CD4-positive, alpha-beta T cell treated with Interleukin-4 for 1 hour (primary cell): Measurements from ENCODE around the gene CCDC183.
A peak's percentile ranks its signal among the peaks of the same experiment; 100 is the strongest.
"Not testable (repeated sequence)": the region's sequence is repeated elsewhere in the genome, so short reads cannot be mapped to it uniquely, and the experiment has no call there.

Experiments used
- DNase-seq, 2 donors: peaks; one replicate each; pipeline ENCODE4 v3.0.0-alpha.2; 2020 to 2022

CCDC183 gene

GRCh38 chr9:136760834-136761544, 35.1 kb upstream of the CCDC183 start:
- DNase-seq = not testable (repeated sequence)

GRCh38 chr9:136761545-136761981, 34.6 kb upstream of the CCDC183 start:
- no peak for DNase-seq

GRCh38 chr9:136762221-136762691, 33.9 kb upstream of the CCDC183 start:
- no peak for DNase-seq

GRCh38 chr9:136762915-136763648, 33.1 kb upstream of the CCDC183 start:
- peak; percentile 36 to 38 for DNase-seq

- no peak for DNase-seq
Observed at GRCh38 chr9:136763649-136764035, 32.5 kb upstream of the CCDC183 start.

- DNase-seq = no peak
Observed at GRCh38 chr9:136764301-136764891, 31.7 kb upstream of the CCDC183 start, which contains the start of gene LCN15. TSS of gene LCN15 (minus strand) at chr9:136764518. CDS start at chr9:136764488, 30 bp downstream.

GRCh38 chr9:136765041-136765440, 31.1 kb upstream of the CCDC183 start:
- DNase-seq = no peak

GRCh38 chr9:136765745-136766409, 30.3 kb upstream of the CCDC183 start:
- not testable (repeated sequence) for DNase-seq

- DNase-seq = peak; percentile 65 to 80
Observed at GRCh38 chr9:136766410-136767120, 29.6 kb upstream of the CCDC183 start.

GRCh38 chr9:136769710-136770191, 26.4 kb upstream of the CCDC183 start:
- DNase-seq = peak; percentile 52 to 58

GRCh38 chr9:136771907-136772415, 24.2 kb upstream of the CCDC183 start:
- no peak for DNase-seq

- peak in 1 of 2 donors; percentile 56 for DNase-seq
Observed at GRCh38 chr9:136773386-136774044, 22.6 kb upstream of the CCDC183 start.

GRCh38 chr9:136774416-136775045, 21.6 kb upstream of the CCDC183 start:
- no peak for DNase-seq

- no peak for DNase-seq
Observed at GRCh38 chr9:136775191-136775590, 20.9 kb upstream of the CCDC183 start.

- no peak for DNase-seq
Observed at GRCh38 chr9:136776947-136777346, 19.2 kb upstream of the CCDC183 start.

- no peak for DNase-seq
Observed at GRCh38 chr9:136777359-136777758, 18.8 kb upstream of the CCDC183 start.

GRCh38 chr9:136779808-136780207, 16.3 kb upstream of the CCDC183 start:
- DNase-seq = no peak

- DNase-seq = no peak
Observed at GRCh38 chr9:136782452-136782851, 13.7 kb upstream of the CCDC183 start.

- DNase-seq = peak in 1 of 2 donors; percentile 41
Observed at GRCh38 chr9:136784249-136784996, 11.7 kb upstream of the CCDC183 start.

- DNase-seq = peak in 1 of 2 donors; percentile 62
Observed at GRCh38 chr9:136784997-136785361, 11.2 kb upstream of the CCDC183 start.
